HG03280 (cell line): ENCODE measurements around the gene GPR108.
A peak's percentile ranks its signal among the peaks of the same experiment; 100 is the strongest.
"Not testable (repeated sequence)": the region's sequence is repeated elsewhere in the genome, so short reads cannot be mapped to it uniquely, and the experiment has no call there.

Source experiments
- ATAC-seq: cut with Tn5 transposase; IDR thresholded peaks from one replicate; pipeline ENCODE4 v1.9.1; 2021; ENCODE audit warnings: mild to moderate bottlenecking, moderate library complexity; ENCODE audit not compliant: unreplicated experiment

The GPR108 gene

GRCh38 chr19:6761053-6761676 is 23.8 kb upstream of the GPR108 start:
- no peak for ATAC-seq

- no peak for ATAC-seq
Measured at GRCh38 chr19:6760606-6761005, 23.2 kb upstream of the GPR108 start.

GRCh38 chr19:6754653-6755463 is 17.5 kb upstream of the GPR108 start:
- ATAC-seq: no peak

- no peak for ATAC-seq
Measured at GRCh38 chr19:6754136-6754535, 16.8 kb upstream of the GPR108 start.

- ATAC-seq: peak; percentile 84
Measured at GRCh38 chr19:6753178-6754031, 16.0 kb upstream of the GPR108 start.

- ATAC-seq: no peak
Measured at GRCh38 chr19:6752256-6753177, 15.1 kb upstream of the GPR108 start.

GRCh38 chr19:6751189-6751588 is 13.8 kb upstream of the GPR108 start:
- ATAC-seq: no peak

GRCh38 chr19:6750062-6750461 is 12.7 kb upstream of the GPR108 start:
- no peak for ATAC-seq

GRCh38 chr19:6748543-6748942 is 11.2 kb upstream of the GPR108 start:
- ATAC-seq: not testable (repeated sequence)

GRCh38 chr19:6745965-6746364 is 8.6 kb upstream of the GPR108 start:
- no peak for ATAC-seq

GRCh38 chr19:6744381-6745301 is 7.3 kb upstream of the GPR108 start:
- ATAC-seq: no peak

- ATAC-seq: no peak
Measured at GRCh38 chr19:6743714-6744380, 6.5 kb upstream of the GPR108 start.

- no peak for ATAC-seq
Measured at GRCh38 chr19:6743066-6743465, 5.7 kb upstream of the GPR108 start.

- no peak for ATAC-seq
Measured at GRCh38 chr19:6740589-6741343, 3.4 kb upstream of the GPR108 start.

GRCh38 chr19:6739883-6740588 is 2.7 kb upstream of the GPR108 start:
- no peak for ATAC-seq

- no peak for ATAC-seq
Measured at GRCh38 chr19:6739390-6739882, 2.1 kb upstream of the GPR108 start, which contains the start of gene TRIP10. Gene TRIP10, plus strand, starts transcription at chr19:6739680. Its CDS starts 82 bp downstream, at chr19:6739762.

- ATAC-seq: no peak
Measured at GRCh38 chr19:6738787-6739389, 1.5 kb upstream of the GPR108 start.
